GF-D8 (cell line): Measurements from ENCODE around the gene CD99.
"Not testable (repeated sequence)": the region's sequence is repeated elsewhere in the genome, so short reads cannot be mapped to it uniquely, and the experiment has no call there.

Experiments used
- DNase-seq: peaks from one replicate; lab custom pipeline; 2025; lab: John Stamatoyannopoulos, UW

The CD99 gene

DNA sequence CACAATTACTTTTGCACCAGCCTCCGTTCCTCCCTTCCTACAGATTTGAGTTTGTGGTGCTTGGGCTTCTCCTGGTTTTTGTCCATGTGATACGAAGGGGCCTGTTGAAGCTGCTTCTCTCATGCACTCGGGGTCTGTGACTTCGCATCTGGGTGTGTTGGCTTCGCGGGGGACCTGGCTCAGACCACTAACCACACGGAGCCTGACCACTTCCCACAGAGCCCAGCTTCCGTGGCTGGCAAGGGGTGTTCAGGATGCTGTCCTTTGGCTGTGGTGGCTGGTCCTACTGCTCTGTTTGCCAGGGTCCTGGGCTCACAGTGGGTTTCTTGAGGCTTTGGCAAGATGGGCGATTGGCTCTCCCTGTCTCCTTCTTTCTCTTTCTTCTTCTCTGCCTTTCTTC lies 41.0 kb downstream of the CD99 start:
- DNase-seq, result no peak

DNA sequence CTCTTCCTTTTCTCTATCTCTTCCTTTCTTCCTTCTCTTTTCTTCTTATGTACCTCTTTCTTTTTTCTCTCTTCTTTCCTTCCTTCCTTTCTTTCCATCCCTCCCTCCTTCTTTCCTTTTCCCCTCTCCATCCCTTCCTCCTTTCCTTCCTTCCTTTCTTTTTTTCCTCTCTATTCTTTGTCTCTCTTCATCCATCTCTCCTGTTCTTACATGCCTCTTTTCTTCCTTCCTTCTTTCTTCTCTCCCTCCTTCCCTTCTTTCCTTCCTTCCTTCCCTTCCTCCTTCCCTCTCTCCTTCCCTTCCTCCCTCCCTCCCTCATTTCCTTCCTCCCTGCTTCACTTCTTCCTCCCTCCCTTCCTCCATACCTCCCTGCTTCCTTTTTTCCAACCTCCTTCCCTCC lies 41.6 kb downstream of the CD99 start:
- DNase-seq, result no peak

DNA sequence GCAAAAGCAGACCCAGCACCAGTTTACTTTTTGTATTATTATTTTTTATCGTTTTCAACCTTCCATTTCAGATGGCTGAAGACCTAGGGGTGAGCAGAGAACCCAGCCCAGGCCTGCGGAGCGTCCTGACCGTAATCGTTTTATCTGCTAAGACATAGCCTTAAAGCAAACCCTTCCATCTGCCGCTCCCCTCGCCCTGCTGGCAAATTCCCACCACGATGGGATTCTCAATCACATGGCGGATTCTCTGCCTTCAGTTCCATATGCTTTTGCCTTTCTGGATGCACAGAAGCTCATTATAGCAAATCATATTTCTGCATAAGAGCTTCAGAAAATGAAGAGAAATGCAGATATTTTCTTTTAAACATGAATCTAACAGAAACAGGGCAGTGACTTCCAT lies 42.2 kb downstream of the CD99 start:
- no peak for DNase-seq

DNA sequence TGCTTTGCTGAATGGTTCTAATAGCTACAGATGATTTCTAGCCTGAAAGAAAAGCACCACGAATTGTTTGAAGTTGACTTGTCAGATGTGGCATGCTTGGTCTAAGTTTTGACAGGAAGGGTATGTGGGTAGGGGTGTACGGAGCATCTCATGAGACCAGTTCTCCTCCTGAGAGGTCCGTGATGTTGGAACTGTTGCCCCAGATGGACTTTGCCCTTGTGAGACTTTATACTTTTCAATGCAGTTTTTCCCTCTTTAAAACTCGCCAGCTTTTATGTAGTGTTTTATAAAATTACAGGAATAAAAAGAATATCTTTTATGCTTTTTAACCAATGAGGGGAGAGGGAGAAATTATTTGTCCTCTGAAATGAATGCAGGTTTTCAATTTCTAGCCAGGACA lies 44.2 kb downstream of the CD99 start:
- no peak for DNase-seq

DNA sequence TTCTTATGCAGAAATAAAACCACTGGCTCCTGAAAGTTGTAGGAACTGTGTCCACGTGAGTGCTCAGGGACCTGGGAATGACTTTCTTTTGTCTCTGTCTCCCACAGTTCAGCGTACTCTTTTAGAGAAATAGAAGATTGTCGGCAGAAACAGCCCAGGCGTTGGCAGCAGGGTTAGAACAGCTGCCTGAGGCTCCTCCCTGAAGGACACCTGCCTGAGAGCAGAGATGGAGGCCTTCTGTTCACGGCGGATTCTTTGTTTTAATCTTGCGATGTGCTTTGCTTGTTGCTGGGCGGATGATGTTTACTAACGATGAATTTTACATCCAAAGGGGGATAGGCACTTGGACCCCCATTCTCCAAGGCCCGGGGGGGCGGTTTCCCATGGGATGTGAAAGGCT lies 49.6 kb downstream of the CD99 start:
- no peak for DNase-seq

DNA sequence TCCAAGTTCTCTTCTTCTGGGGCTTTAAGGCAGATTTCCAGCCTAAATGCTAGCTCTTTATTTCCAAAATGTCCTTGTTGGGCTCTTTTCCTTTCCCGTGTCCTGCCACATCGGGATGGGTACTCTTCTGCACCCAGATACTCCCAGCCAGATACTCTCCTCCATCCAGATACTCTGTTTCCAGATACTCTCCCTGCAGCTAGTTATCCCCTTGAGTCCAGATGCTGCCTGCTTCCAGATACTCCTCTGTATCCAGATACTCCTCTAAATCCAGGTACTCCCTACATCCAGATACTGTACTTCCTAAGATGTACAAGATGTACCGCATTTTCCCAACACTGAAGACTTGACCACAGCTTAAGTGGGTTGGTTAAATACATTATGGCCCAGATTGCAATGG lies 50.3 kb downstream of the CD99 start:
- no peak for DNase-seq

DNA sequence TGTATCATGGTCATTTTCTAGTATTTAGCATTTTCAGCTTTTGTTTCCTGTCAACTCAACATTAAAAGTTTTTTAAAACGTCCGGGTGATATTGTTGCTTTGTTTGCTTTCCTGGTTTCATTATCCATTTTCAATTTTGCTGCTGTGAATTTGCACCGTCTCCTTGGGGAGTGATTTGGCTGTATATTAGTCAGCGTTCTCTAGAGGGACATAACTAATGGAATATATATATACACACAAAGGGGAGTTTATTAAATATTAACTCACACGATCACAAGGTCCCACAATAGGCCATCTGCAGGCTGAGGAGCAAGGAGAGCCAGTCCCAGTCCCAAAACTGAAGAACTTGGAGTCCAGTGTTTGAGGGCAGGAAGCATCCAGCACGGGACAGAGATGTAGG lies 55.2 kb downstream of the CD99 start:
- DNase-seq, result not testable (repeated sequence)

DNA sequence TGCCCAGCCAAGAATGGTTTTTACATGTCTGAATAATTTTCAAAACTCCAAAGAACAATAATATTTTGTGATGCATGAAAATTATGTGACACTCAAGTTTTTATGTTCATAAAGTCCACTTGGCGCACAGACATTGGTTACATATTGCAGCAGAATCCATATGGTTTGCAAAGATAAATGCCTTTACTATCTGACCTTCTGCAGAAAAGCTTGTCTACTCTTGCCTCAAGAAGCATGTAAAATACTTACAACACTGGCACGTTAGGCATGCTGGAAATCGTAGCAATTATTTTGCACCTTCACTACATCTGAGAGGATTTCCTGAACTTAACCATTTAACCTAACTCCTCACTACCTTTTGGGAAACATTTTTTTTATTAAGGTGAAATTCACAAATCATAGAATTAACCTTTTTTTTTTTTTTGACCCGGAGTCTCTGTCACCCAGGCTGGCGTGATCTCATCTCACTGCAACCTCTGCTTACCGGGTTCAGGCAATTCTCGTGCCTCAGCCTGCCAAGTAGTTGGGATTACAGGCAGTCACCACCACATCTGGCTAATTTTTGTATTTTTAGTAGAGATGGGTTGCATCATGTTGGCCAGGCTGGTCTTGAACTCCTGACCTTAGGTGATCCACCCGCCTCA lies 57.2 kb downstream of the CD99 start:
- DNase-seq, result no peak

DNA sequence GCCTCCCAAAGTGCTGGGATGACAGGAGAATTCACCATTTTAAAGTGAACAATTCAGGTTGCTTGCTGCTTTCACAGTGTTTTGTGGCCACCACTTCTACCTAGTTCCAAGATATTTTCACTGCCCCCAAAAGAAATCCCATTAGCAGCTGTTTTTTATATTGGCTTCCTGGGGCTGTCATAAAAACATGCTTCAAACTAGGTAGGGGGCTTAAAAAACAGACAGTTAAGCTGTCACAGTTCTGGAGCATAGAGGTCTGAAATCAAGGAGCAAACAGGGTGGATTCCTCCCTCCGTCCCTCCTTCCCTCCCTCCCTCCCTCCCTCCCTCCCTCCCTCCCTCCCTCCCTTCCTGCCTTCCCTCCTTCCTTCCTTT lies 57.7 kb downstream of the CD99 start:
- no peak for DNase-seq

DNA sequence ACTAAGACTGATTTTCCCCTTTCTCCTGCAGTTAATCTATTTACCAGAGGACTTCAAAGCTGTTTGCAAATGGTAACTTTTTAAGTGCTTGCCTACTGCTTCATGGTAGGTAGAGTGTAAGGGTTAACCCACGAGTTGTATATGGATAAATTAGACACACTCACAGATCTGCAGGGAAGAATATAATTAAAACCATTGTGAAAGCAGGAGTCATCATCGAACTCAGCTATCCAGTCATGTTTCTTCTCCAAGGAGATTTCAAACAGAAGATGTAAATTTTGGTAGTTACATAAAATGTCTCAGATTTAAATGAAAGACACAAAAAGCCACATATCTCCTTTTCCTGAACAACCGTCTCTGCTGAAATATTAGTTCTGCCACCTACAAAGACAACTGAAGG lies 60.2 kb downstream of the CD99 start:
- DNase-seq, result no peak

DNA sequence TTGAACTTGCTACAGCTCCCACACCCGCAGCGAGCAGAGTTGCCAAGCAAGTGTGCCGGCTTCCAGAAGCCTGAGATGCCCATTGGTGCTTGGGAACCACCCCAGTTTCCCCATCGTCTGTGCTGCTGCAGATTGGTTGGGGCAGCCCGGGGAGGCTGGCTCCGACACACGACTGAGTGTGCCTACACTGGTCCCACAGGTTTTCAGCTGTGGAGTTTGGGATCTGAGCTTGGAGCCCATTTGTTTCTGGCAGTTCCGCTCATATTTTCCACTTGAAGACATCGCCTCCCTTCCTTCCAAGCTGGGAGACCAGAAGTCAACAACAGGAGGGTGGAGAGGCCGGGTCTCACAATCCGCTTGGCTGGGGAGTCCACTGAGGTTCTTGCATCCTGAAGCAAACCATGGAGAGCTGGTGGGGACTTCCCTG lies 60.8 kb downstream of the CD99 start, which contains the start of gene XG:
TSS of gene XG (plus strand) at position 167 of the 427 bp plus-strand sequence. CDS start at position 402, 235 bp downstream.
- not testable (repeated sequence) for DNase-seq

DNA sequence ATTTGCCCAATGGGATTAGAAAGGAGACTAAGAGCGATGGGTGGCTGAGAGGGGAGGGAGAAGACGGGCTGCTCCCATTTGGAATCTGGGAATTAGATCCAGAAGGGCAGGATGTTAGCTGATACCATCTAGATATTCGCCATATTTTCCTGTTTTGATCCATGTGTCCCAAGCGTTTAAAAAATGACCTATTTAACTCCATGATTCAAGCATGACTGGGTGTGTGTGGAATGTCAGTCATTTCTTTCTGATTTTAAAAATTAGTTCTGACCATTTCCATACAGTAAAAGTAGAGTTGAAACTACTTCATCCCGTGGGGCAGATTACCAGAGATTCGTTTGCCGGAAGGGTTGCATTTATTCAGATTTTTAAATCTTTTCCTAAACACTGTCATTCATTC lies 61.3 kb downstream of the CD99 start:
- DNase-seq, result not testable (repeated sequence)

DNA sequence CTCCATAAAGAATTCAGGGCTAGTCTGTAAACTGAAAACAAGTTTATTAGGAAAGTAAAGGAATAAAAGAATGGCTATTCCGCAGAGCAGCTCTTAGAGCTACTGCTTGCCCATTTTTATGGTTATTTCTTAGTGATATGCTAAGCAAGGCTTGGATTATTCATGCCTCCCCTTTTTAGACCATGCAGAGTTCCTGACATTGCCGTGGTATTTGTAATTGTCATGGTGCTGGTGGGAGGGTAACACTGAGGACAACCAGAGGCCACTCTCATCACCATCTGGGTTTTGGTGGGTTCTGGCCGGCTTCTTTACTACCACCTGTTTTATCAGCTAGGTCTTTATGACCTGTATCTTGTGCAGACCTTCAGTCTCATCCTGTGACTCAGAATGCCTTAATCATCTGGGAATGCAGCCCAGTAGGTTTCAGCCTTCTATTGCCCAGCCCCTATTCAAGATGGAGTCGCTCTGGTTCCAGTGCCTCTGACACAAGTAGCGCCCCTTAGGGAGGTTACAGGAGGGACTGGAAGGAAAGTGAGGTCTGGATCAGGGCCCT lies 64.1 kb downstream of the CD99 start:
- DNase-seq, result not testable (repeated sequence)

DNA sequence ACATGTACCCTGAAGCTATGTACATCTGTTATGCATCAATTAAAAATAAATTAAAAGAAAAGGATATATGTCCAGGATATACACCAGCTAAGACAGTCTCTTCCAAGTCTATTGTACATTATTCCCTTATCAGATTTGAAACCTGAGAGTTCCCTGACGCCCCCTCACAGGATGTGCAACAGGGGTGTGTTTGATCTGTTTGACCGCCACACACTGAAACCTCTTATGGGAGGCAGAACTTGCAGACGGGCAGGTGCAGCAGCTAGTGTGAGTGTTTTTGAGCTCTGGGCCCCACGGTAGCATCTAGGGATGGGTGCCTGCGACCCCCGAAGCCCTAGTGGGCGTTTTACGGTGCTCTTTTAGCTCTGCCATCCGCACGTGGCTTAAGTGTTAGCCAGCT lies 65.5 kb downstream of the CD99 start:
- DNase-seq, result no peak

DNA sequence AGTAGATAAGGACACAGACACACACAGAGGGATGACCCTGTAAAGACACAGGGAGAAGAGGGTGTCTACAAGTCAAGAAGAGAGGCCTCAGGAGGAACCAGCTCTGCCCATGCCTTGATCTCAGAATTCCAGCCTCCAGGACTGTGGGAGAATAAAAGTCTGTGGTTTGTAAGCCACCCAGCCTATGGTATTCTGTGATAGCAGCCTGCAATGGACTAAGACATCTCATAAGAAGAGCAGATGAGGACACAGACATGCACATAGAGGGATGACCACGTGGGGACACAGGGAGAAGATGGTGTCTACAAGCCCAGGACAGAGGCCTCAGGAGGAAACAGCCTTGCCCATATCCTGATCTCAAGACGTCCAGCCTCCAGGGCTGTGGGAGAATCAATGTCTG lies 70.2 kb downstream of the CD99 start:
- no peak for DNase-seq

DNA sequence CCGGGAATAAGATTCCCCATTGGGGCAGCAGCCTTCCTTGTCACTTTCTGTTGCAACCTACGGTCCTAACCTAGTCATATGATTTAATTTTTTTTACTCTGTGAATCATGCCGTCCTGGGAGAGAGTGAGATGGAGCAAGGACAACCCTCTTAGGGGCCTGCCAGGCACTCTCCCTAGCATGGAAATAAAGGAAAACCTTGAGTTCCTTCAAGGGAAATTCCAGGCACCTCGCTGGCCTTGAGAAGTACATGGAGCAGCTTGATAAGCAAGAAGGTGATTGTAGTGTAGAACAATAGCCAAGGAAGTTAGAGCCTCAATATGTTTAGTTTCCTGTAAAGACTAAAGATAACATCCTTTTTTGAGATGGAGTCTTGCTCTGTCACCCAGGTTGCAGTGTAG lies 71.6 kb downstream of the CD99 start:
- not testable (repeated sequence) for DNase-seq

DNA sequence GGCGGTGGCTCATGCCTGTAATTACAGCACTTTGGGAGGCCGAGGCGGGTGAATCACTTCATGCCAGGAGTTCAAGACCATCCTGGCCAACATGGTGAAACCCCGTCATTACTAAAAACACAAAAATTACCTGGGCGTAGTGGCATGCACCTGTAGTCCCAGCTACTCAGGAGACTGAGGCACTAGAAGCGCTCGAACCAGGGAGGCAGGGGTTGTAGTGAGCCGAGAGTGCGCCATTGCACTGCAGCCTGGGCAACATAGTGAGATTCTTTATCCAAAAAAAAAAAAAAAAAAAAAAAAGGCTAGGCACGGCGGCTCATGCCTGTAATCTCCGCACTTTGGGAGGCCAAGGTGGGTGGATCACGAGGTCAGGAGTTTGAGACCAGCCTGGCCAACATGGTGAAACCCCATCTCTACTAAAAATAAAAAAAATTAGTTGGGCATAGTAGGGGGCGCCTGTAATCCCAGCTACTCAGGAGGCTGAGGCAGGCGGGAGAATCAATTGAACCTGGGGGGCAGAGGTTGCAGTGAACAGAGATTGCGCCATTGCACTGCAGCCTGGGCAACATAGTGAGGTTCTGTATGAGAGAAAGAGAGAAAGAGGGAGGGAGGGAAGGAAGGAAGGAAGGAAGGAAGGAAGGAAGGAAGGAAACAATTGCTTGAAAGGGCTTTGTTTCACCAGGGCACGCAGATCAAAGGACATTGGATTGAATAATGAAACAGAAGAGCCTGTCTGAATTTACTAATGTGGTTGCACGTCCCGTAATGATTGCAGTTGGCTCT lies 73.9 kb downstream of the CD99 start:
- not testable (repeated sequence) for DNase-seq

DNA sequence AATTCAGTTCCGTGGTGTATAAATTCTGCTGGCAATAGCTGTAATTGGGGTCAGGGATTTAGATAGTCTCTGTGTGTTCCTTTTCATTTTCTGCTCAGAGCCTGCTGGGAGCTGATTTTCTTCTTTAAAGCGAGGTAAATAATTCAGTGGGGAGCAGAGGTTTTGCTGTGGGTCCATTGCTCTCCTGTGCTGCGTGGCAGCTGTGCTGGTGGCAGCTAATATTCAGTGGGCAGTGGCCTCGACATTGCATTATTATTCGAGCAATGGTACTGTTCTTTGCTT lies 74.4 kb downstream of the CD99 start:
- no peak for DNase-seq

DNA sequence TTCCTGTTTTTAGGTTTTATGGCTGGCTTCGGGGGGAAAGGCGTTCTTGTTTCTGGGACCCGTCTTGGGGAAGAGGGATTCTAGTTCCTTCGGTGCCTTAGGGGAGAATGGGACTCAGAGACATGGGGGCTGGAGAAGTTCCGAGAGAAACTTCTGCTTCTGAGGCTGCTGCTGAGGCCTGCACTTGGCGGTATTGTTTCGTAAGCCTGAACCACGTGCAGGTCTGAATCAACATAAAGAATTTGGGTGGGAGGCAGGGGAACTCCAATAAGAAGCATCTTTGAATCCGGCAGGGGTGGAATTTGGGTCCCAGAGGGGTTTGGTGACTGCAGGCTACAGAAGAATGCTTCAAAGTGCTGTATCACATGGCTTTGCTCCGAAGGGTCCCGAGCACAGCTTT lies 75.8 kb downstream of the CD99 start:
- DNase-seq, result no peak

DNA sequence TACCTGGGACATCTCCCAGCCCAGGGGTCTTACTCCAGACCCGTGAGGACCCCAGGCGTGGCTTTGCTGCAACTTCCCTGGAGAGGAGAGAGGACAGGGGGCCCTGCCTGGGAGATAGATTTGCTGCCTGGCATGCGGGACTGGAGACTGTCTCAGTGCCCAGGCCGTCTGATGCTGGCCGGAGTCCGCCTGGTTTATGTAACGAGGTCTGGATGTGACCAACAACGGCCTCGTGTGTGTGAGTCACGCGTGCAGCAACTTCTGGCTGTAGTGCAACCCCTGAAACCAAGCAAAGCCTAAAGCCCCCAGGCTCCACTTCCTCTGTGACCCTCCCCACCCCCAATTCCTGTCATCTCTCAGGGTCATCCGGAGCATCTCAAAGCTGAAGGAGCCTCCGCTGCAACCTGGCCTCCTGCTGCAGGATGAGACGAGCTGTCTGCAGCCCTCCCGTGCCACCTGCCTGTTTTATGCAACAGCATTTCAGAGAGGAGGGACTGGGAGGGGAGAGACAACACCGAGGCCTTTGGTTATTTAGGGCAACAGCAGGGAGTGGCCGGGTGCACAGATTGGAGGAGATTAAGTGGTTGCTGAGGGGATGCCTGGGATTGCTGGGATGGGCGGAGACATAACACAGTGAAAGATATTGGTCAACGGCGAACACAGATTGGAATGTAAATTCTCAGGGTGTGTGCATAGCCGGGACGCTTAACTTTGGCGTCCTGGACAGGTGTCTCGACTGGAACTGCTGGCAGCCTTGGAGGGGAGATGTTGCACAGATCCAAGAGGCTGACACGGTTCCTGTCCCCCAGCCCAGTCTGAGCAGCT lies 76.7 kb downstream of the CD99 start:
- DNase-seq, result no peak

DNA sequence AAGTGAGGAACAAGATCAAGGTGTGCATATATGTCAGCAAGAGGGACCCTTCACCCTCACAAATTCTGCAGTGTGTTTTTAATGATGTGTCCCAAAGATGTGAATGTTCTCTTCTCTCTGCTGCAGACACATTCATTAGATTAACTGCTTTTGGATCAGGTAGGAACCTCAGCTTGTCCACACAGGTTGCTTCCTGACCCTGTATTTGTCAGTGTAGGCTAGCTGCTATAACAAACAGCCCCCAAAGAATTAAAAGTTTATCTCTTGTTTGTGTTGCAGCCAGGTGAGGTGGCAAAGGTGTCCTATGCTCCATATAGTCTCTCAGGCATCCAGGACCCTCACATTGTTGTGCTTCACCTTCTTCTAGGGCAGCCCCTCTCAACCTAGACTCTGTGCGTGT lies 78.5 kb downstream of the CD99 start:
- DNase-seq, result no peak

DNA sequence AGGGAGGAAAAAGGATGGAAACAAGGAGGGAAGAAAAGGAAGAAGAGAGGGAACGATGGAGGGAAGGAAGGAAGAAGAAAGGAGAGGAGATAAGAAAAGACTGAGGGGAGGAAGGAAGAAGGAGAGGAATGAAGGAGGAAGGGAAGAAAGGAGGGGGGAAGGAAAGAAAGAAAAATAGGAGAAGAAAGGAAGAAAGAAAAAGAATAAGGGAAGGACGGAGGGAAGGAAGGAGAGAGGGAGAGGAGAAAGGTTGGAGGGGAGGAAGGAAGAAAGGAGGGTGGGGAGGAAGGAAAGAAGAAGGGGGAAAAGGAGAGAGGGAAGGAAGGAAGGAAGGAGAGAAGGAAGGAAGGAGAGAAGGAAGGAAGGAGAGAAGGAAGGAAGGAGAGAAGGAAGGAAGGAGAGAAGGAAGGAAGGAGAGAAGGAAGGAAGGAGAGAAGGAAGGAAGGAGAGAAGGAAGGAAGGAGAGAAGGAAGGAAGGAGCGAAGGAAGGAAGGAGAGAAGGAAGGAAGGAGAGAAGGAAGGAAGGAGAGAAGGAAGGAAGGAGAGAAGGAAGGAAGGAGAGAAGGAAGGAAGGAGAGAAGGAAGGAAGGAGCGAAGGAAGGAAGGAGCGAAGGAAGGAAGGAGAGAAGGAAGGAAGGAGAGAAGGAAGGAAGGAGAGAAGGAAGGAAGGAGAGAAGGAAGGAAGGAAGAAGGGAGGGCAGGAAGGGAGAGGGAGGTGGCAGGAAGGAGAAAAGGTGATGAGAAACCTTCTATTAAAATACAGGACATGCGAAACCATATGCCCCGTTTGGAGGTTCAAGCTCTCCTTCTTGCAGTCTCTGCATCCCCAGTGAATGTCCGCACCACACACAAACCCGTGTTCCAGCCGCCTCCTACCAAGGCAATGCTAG lies 82.3 kb downstream of the CD99 start:
- DNase-seq, result not testable (repeated sequence)
